GM10847 (cell line): Measurements from ENCODE around the gene FAR2.

Experiments
- POLR2A ChIP-seq: IDR thresholded peaks from 2 replicates; pipeline ENCODE4 v1.6.1; 2011; ENCODE audit not compliant: insufficient read length; ENCODE audit errors: extremely low read depth

The FAR2 gene

DNA sequence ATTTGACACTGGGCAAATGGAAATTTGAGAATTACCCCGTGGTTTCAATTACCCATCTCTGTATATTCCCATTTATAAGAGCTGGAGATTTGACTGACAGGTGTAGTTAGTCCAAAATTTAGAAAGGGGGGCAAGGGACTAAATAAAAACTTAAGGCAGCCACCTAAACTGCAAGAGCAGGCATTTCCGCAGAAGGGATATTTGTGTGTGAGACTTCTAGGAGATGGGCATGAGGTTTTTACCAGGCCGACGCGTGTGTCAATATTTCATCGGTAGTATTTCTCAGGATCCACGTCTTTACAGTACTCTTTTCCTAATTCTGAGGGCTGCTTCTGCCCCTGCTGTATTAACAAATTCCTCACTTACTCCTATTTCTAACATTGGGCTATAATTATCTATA lies 1.4 kb downstream of the FAR2 start:
- no peak for TF ChIP-seq POLR2A

- TF ChIP-seq POLR2A: no peak
Measured at GRCh38 chr12:29152223-29152868, 3.3 kb downstream of the FAR2 start.

DNA sequence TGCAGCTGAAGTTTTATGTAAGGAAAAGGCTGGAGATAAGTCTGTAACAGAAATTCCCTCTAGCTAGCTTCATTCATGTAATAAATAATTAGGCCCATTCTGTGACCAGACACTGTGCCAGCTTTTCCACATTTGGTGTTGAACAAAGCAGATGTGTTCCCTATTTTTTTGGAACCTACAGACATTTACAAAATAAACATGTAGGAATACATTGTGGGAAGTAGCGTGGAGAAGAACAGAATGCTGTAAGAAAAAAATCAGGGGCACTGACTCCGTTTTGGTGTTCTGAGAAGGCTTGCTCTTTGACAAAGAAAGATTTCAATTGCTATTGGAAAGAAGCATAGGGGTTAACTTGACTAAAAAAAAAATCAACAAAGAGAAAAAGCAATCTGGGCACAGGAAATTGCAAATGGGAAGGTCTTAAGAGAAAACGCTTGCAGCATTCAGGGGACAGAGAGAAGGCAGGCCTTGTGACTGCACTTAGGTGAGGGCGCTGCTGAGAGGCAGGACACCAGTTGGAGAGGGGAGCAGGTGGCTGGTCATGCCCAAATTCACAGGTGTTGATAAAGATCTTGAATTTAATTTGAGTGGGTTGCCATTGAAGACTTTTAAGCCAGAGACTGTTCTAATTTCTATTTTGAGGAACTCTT lies 4.0 kb downstream of the FAR2 start:
- no peak for TF ChIP-seq POLR2A

GRCh38 chr12:29155079-29155478 lies 6.0 kb downstream of the FAR2 start:
- no peak for TF ChIP-seq POLR2A

DNA sequence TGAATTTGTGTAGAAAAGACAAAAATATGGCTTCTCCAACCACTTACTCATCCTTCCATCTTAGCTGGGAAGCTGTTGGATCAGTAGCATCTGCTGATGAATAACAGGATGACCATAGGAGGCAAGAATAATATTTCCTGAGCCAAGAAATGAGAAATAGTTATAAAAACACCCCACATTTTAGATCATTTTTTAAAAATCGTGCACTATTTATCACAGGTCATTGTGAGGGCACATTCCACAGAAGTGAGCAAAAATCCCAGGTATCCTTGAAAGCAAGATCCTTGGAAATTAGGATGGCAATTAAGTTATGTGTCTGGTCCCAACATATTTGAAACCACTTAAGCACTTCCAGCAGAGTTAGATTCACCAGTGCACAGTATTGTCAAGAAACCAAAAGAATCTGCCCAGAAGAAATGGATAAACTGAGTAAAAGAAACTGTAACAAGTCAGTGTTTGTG lies 8.4 kb downstream of the FAR2 start:
- no peak for TF ChIP-seq POLR2A

DNA sequence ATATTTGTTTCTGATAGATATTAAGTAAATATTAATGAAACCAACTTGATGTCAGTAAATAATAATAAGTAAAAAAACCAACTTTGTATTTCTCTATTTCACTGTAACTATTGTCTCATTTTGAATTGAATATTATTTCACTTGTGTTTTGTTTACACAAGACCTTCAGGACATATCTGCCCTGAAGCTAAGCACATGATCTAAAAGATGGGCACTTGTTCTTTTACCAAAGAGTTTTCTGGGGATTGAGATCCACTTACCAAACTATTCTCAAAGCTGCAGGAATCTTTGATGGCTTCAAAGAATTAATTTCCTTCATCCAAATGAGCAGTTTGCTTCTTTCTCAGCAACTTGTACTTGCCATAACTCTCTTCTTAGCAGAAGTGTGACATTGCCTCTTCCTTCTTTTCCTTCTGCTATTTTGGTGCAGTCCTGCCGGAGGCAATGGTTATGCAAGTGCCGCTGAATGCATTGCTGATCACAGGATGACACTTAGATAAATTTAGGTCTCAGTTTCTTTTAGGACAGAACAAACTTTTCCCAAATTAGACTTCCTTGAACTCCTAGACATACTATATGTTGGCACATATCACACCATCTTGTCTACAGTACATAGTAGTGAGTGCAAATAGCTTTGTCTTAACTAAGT lies 9.2 kb downstream of the FAR2 start:
- no peak for TF ChIP-seq POLR2A

DNA sequence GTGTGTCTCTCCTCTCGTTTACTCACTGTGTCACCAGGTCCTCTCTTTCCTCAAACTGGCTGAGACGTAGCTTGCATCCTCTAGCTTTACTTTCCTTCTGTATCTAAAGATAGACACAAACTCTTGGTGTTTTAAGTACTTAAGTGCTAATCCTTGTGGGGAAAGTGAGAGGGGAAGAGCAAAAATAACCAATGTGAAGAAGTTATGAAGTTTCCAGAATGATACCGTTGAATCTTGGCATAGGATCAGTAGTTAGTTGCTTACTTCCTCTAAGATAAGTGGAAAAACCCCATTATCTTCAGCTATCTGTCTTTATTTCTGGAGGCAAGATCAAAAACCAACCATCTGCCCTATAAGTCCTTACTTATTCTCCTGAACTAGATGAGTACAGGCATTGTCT lies 10.6 kb downstream of the FAR2 start:
- no peak for TF ChIP-seq POLR2A

- TF ChIP-seq POLR2A: no peak
Measured at GRCh38 chr12:29160230-29160629, 11.2 kb downstream of the FAR2 start.

- no peak for TF ChIP-seq POLR2A
Measured at GRCh38 chr12:29163146-29163545, 14.1 kb downstream of the FAR2 start.

DNA sequence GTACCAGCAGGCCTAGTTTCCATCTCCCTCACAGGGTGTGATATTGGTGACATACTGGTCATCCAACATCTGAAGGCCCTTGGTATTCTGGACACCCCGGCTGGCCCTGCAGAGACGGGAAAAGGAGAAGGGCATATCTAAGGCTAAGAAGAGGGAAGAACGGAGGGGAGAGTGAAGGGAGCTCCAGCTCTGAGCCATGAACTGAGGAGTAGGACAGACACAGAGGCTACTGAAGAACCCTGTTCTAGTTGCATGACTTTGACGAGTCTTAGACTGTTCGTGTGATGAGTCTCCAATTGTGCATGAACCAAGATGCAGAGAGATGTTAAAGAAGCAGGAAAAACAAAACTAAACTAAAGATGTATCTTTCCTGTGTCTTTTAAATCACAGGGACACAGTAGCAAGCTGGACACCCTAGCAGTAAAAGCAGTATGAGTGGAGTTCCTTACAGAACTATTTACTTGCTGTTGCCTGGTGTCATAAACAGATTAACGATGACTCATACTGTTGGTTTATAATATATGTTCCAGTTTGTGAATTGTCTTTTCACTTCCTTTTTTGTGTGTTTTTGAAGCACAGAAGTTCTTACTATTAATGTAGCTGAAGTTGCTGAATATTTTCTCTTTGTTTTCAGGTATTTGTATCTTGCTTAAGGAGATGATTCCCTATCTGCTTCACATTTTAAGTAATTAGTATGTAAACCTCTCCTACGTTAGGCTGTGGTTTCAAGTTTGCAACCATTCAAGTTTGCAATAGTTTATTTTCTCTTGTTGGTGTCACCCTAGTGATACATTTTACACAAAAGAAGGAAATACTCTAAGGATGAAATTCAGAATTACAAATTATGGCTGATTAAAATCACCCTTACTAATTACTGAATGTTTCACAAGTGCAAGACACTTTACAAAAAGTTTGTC lies 15.7 kb downstream of the FAR2 start:
- TF ChIP-seq POLR2A: no peak

- TF ChIP-seq POLR2A: no peak
Measured at GRCh38 chr12:29167445-29167844, 18.4 kb downstream of the FAR2 start.

GRCh38 chr12:29167988-29168387 lies 18.9 kb downstream of the FAR2 start:
- no peak for TF ChIP-seq POLR2A

- no peak for TF ChIP-seq POLR2A
Measured at GRCh38 chr12:29171421-29172258, 22.6 kb downstream of the FAR2 start.

DNA sequence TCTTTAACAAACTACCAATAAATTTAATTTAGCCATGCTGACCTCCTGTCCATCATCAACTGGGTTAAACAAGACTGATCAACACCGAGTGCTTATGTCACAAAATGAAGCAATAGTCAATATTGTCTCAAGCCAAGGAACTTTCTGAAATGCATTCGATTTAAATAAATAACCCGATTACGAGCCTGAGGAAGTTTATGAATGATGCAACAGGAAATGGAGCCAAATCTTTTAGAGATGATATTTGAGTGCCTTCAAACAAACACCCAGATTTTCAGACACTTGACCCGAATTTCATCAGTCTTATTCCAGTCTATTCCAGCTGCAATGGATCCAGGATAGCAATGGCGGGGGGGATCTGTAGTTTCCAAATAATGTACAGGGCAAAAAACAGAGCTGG lies 27.9 kb downstream of the FAR2 start:
- no peak for TF ChIP-seq POLR2A

DNA sequence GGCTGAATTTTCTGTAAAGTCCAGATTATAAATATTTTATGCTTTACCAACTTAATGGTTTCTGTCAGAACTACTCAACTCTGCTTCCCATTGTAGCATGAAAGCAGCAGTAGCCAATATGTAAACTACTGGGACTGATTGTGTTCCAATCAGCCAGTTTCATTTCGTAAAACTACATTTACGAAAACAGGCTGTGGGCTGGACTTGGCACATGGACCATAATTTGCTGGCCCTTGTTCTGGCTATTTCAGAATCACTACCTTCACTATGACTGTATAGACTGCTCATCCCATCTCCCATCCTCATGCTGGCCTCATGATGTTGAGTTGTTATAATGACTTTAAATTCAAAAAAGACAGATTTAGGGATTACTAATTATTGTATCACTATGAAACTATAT lies 38.7 kb downstream of the FAR2 start:
- no peak for TF ChIP-seq POLR2A

- TF ChIP-seq POLR2A: no peak
Measured at GRCh38 chr12:29191267-29191850, 42.3 kb downstream of the FAR2 start.
